Endothelial cell (in vitro differentiated cells): ENCODE results near the gene SORCS2. TPM values are rescaled to one million over a fixed set of nuclear protein-coding genes. Genes with fewer than 3 reads are reported as not detected.

Source experiments
- DNase-seq: peaks from one replicate; pipeline ENCODE4 v3.0.0; 2021; ENCODE audit warnings: low spot score
- H3K27ac Mint-ChIP-seq: one replicate; pipeline ENCODE4 v1.8.0; 2021; ENCODE audit warnings: mixed read lengths, inconsistent platforms; ENCODE audit not compliant: unreplicated experiment
- H3K27me3 Mint-ChIP-seq: one replicate; pipeline ENCODE4 v1.8.0; 2021; ENCODE audit warnings: mild to moderate bottlenecking, moderate library complexity, mixed read lengths, inconsistent platforms; ENCODE audit not compliant: unreplicated experiment
- H3K36me3 Mint-ChIP-seq: one replicate; pipeline ENCODE4 v1.8.0; 2021; ENCODE audit warnings: mild to moderate bottlenecking, low read depth, mixed read lengths, inconsistent platforms; ENCODE audit not compliant: unreplicated experiment
- H3K4me1 Mint-ChIP-seq: one replicate; pipeline ENCODE4 v1.8.0; 2021; ENCODE audit warnings: mild to moderate bottlenecking, mixed read lengths, inconsistent platforms; ENCODE audit not compliant: unreplicated experiment
- H3K4me3 Mint-ChIP-seq: one replicate; pipeline ENCODE4 v1.8.0; 2021; ENCODE audit warnings: mild to moderate bottlenecking, mixed read lengths, inconsistent platforms; ENCODE audit not compliant: unreplicated experiment
- H3K9me3 Mint-ChIP-seq: one replicate; pipeline ENCODE4 v1.8.0; 2021; ENCODE audit warnings: mixed read lengths, inconsistent platforms; ENCODE audit not compliant: unreplicated experiment
- total RNA-seq: library from RNA; stranded (reverse); fragmentation: NEBNext Ultra II Directional; extraction: Animal tissue kit (Norgen Biotek cat#: 25700); gene quantifications from one replicate; pipeline ENCODE4 v1.2.1, GENCODE V29; 2021; ENCODE audit not compliant: unreplicated experiment
- TF ChIP-seq, protein P1 (sequence below): fragments of 200-600 bp; sonication (generic); IDR thresholded peaks from one replicate; pipeline ENCODE4 v1.5.0; 2021; ENCODE audit warnings: antibody characterized with exemption; ENCODE audit not compliant: unreplicated experiment

The SORCS2 gene
- total RNA-seq, 1 donor from 2014 or later, result 1.3 TPM

DNA sequence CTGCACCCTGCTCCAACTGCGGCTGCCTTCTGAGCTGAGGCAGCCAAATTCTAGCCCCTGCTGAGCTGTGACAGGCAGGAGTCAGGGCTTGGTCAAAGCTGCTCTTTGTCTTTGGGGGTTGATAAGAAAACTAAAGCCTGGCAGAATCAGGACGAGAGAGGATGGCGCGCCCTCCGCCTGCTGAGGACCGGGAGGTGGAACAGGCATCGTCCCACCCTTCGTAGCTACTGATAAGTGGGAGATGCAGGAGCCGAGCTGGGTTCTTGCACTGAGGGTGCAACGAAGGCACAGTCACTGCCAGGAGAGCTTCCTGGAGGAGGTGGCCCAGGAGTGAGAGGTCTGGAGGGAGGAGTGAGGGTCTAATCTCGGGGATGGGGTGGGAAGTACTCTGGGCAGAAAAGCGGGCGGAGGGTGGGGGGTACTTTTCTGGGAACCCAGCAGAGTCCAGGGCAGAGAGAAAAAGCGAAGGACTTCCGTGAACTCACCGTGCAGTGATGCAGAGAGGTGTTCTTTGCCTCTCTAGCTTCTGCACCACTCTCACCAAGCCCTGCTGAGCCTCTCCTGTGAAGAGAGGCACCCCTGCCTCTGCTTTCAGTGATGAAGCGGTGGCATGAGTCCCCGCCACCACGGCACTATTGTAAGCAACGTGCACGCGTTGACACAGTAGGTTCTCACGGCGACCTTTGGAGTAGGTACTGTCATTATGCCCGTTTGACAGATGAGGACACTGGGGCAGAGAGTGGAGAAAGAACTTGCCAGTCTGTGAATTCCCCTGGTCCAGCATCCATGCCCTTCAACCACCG is 107.8 kb downstream of the SORCS2 start:
- H3K27me3 Mint-ChIP-seq, result peaks cover 15% of the 10 kb centered on the region
- H3K9me3 Mint-ChIP-seq, result no peaks in the 10 kb centered on the region
- no peak overlapping the region for H3K4me3 Mint-ChIP-seq
- TF ChIP-seq, protein P1, sequence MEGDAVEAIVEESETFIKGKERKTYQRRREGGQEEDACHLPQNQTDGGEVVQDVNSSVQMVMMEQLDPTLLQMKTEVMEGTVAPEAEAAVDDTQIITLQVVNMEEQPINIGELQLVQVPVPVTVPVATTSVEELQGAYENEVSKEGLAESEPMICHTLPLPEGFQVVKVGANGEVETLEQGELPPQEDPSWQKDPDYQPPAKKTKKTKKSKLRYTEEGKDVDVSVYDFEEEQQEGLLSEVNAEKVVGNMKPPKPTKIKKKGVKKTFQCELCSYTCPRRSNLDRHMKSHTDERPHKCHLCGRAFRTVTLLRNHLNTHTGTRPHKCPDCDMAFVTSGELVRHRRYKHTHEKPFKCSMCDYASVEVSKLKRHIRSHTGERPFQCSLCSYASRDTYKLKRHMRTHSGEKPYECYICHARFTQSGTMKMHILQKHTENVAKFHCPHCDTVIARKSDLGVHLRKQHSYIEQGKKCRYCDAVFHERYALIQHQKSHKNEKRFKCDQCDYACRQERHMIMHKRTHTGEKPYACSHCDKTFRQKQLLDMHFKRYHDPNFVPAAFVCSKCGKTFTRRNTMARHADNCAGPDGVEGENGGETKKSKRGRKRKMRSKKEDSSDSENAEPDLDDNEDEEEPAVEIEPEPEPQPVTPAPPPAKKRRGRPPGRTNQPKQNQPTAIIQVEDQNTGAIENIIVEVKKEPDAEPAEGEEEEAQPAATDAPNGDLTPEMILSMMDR, result no peak
- no peak for DNase-seq
- peaks cover 21% of the 10 kb centered on the region for H3K4me1 Mint-ChIP-seq
- no peak overlapping the region for H3K27ac Mint-ChIP-seq
- H3K36me3 Mint-ChIP-seq, result no peaks in the 10 kb centered on the region

GRCh38 chr4:7300711-7301095 is 108.4 kb downstream of the SORCS2 start:
- TF ChIP-seq, protein P1, result no peak
- Mint-ChIP-seq H3K36me3 (no peaks in the 10 kb centered on the region), H3K27ac (no peak overlapping the region), H3K27me3 (peaks cover 15% of the 10 kb centered on the region), H3K4me1 (peaks cover 21% of the 10 kb centered on the region), H3K9me3 (no peaks in the 10 kb centered on the region), H3K4me3 (no peak overlapping the region)
- no peak for DNase-seq

DNA sequence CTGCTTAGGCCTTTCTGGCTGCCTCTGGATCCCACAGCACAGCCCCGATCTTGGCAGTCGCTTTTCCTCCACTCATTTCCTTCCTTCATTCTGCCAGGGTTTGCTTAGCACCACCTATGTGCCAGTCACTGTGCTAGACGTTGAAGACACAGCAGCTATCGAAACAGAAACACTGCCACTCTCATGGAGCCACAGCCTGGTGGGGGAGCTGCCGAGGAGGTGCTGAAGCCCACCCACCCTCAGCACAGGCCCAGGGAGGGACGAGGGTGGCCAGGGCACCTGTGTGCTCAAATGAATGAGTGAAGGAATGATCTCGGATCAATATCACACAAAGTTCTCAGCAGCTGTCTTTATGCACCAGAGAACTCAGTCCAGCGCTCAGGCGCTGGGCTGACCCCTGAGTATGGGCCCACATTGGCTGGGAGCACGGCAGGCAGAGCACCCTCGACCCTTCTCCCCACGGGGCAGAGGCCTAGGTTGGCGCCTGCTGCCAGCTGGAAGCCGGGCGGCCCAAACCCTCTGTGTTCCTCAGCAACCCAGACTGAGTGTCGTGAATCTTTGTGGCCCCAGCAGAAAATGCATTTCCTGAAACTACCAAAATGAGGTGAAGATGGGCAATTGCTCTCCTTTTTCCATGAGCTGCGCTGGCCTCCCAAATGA is 108.9 kb downstream of the SORCS2 start:
- Mint-ChIP-seq H3K4me3 (no peak overlapping the region), H3K9me3 (no peaks in the 10 kb centered on the region), H3K27ac (no peak overlapping the region), H3K36me3 (no peaks in the 10 kb centered on the region), H3K4me1 (peaks cover 22% of the 10 kb centered on the region), H3K27me3 (peaks cover 15% of the 10 kb centered on the region)
- TF ChIP-seq, protein P1, result no peak
- no peak for DNase-seq

DNA sequence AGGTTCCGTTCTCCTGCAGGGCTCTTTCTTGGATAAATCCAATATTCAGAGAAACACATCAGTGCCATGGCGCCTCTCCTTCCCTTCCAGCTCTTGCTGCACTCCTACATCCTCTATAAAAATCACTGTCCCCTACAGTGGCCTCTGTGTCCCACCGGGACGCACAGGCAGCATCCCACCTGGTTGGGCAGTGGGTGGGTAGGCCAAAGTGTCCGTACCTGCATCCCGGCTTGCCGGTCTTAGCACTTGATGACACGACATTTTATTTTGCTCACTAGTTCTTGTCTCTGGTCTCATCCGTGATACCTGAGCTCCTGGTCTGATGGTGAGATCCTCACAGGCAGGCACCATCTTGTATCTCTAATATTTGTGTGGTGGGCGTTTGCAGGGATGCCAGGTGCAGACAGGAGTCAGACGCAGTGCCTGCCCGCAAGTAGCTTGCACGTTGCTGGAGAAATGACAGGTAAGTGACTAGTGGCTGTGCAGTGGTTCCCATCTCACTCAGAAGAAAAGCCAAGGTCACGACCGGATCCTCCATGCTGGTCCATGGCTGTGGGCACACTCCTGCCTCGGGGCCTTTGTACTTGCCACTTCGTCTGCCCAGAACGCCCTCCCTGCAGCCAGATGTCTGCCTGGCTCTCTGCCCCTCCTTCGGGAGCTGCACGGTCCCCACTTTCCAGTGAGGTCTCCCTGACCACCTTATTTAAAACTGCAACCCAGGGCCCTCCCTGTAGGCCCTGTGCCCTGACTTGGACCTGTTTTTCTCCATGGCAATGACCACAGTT is 109.7 kb downstream of the SORCS2 start:
- no peaks in the 10 kb centered on the region for H3K36me3 Mint-ChIP-seq
- peaks cover 24% of the 10 kb centered on the region for H3K4me1 Mint-ChIP-seq
- H3K9me3 Mint-ChIP-seq, result no peaks in the 10 kb centered on the region
- H3K4me3 Mint-ChIP-seq, result no peak overlapping the region
- H3K27me3 Mint-ChIP-seq, result peaks cover 15% of the 10 kb centered on the region
- TF ChIP-seq, protein P1, result no peak
- no peak overlapping the region for H3K27ac Mint-ChIP-seq
- DNase-seq, result no peak
